SU-DHL-6 (cell line): Measurements from ENCODE around the gene RAB6B.

Source experiments
- H2AFZ ChIP-seq: fragments of 200-600 bp; sonication (generic); 2 replicates; pipeline ENCODE4 v1.6.1; 2014; ENCODE audit warnings: low read depth, mild to moderate bottlenecking, moderate library complexity, mixed read lengths, antibody characterized with exemption, low read length; ENCODE audit not compliant: severe bottlenecking
- H3F3A ChIP-seq: fragments of 200-600 bp; shearing (Covaris generic); 2 replicates; pipeline ENCODE4 v1.6.0; 2016; ENCODE audit warnings: antibody characterized with exemption, mild to moderate bottlenecking; ENCODE audit not compliant: insufficient read depth
- H3K27ac ChIP-seq: fragments of 200-600 bp; sonication (generic); 2 replicates; pipeline ENCODE4 v1.5.1; 2016; ENCODE audit warnings: low read depth, mild to moderate bottlenecking, low read length, moderate library complexity, mixed read lengths
- H3K27me3 ChIP-seq: fragments of 200-600 bp; sonication (generic), shearing (Covaris generic); 2 replicates; pipeline ENCODE4 v1.6.0; 2014; ENCODE audit warnings: mild to moderate bottlenecking, low read length
- H3K36me3 ChIP-seq: fragments of 200-600 bp; sonication (generic); 2 replicates; pipeline ENCODE4 v1.6.1; 2014; ENCODE audit warnings: mild to moderate bottlenecking, low read length, mixed read lengths
- H3K4me2 ChIP-seq: fragments of 300-600, 200-600 bp; shearing (Covaris generic), sonication (generic); 2 replicates; pipeline ENCODE4 v1.6.0; 2014; ENCODE audit warnings: low read length, low read depth, mild to moderate bottlenecking; ENCODE audit not compliant: poor library complexity, severe bottlenecking
- H3K4me3 ChIP-seq: fragments of 200-600 bp; sonication (generic); 2 replicates; pipeline ENCODE4 v1.5.1; 2014; ENCODE audit warnings: antibody characterized with exemption, low read length, mild to moderate bottlenecking, mixed read lengths; ENCODE audit not compliant: insufficient read depth, poor library complexity, severe bottlenecking
- H3K79me2 ChIP-seq: fragments of 200-600 bp; sonication (generic); 2 replicates; pipeline ENCODE4 v1.6.1; 2014; ENCODE audit warnings: mild to moderate bottlenecking, low read length, moderate library complexity; ENCODE audit not compliant: insufficient read depth
- H3K9ac ChIP-seq: fragments of 200-600 bp; sonication (generic); 2 replicates; pipeline ENCODE4 v1.7.0; 2014; ENCODE audit warnings: mild to moderate bottlenecking, low read length
- H3K9me2 ChIP-seq: fragments of 200-600 bp; sonication (generic); replicated peaks from 2 replicates; pipeline ENCODE4 v1.6.1; 2014; ENCODE audit warnings: low read length; ENCODE audit not compliant: insufficient read depth
- H3K9me3 ChIP-seq: fragments of 200-600 bp; sonication (generic); 2 replicates; pipeline ENCODE4 v1.6.1; 2014; ENCODE audit warnings: low read length, mixed read lengths; ENCODE audit not compliant: insufficient read depth
- H4K20me1 ChIP-seq: fragments of 200-600 bp; sonication (generic); 2 replicates; pipeline ENCODE4 v1.6.1; 2014; ENCODE audit warnings: low read depth, mild to moderate bottlenecking, antibody characterized with exemption, low read length, moderate library complexity, mixed read lengths
- CTCF ChIP-seq: fragments of 200-600 bp; sonication (generic); IDR thresholded peaks from one replicate; pipeline ENCODE4 v1.5.1; 2017; ENCODE audit warnings: antibody characterized with exemption, mild to moderate bottlenecking, low read length, moderate library complexity; ENCODE audit not compliant: insufficient read depth, poor library complexity, severe bottlenecking
- EZH2phosphoT487 ChIP-seq: fragments of 200-600 bp; sonication (generic), shearing (Covaris generic); conservative IDR thresholded peaks from 2 replicates; pipeline ENCODE4 v1.6.1; 2018; ENCODE audit warnings: mild to moderate bottlenecking, antibody characterized with exemption, low read length, moderate library complexity, mixed read lengths

The RAB6B gene

GRCh38 chr3:133880886-133881455, 14.7 kb downstream of the RAB6B start:
- H4K20me1 ChIP-seq: no peaks in the 10 kb centered on the region
- H3F3A ChIP-seq: no peaks in the 10 kb centered on the region
- no peak for TF ChIP-seq CTCF
- no peak for TF ChIP-seq EZH2phosphoT487

GRCh38 chr3:133880287-133880686, 15.4 kb downstream of the RAB6B start:
- Histone ChIP-seq H3K27me3 (no peaks in the 10 kb centered on the region), H3K36me3 (no peaks in the 10 kb centered on the region), H3K9me2 (no peaks in the 10 kb centered on the region), H2AFZ (no peak overlapping the region), H3K79me2 (no peaks in the 10 kb centered on the region), H3K4me2 (no peak overlapping the region), H3K4me3 (no peak overlapping the region), H4K20me1 (no peaks in the 10 kb centered on the region), H3K9ac (no peak overlapping the region), H3K27ac (no peak overlapping the region), H3K9me3 (no peaks in the 10 kb centered on the region), H3F3A (no peaks in the 10 kb centered on the region)
- no peak for TF ChIP-seq EZH2phosphoT487
- no peak for TF ChIP-seq CTCF

More at GRCh38 chr3:133880886-133881455, 14.7 kb downstream of the RAB6B start:
- Histone ChIP-seq H3K36me3 (no peaks in the 10 kb centered on the region), H3K4me3 (no peak overlapping the region), H3K9me2 (no peaks in the 10 kb centered on the region), H3K27me3 (no peaks in the 10 kb centered on the region), H3K79me2 (no peaks in the 10 kb centered on the region), H3K9ac (no peak overlapping the region), H3K4me2 (no peak overlapping the region), H3K27ac (no peak overlapping the region), H2AFZ (no peak overlapping the region), H3K9me3 (no peaks in the 10 kb centered on the region)

- Histone ChIP-seq H3K9ac (no peak overlapping the region), H3K27ac (no peak overlapping the region)
Measured at GRCh38 chr3:133878518-133878917, 17.2 kb downstream of the RAB6B start.

More at GRCh38 chr3:133878518-133878917, 17.2 kb downstream of the RAB6B start:
- no peaks in the 10 kb centered on the region for H3F3A ChIP-seq
- no peak overlapping the region for H3K4me2 ChIP-seq
- H3K79me2 ChIP-seq: no peaks in the 10 kb centered on the region
- no peak overlapping the region for H2AFZ ChIP-seq
- H3K36me3 ChIP-seq: no peaks in the 10 kb centered on the region
- no peaks in the 10 kb centered on the region for H3K9me2 ChIP-seq
- no peak overlapping the region for H3K4me3 ChIP-seq
- no peaks in the 10 kb centered on the region for H3K9me3 ChIP-seq
- no peaks in the 10 kb centered on the region for H3K27me3 ChIP-seq
- no peaks in the 10 kb centered on the region for H4K20me1 ChIP-seq
- TF ChIP-seq EZH2phosphoT487 (no peak), CTCF (no peak)
